Erythroblast (primary cell): ENCODE measurements around the gene TRAPPC12.

Experiments used
- GATA1 ChIP-seq: IDR thresholded peaks from 2 replicates; pipeline ENCODE4 v1.6.1; 2011; ENCODE audit warnings: low read depth, mild to moderate bottlenecking, control low read depth, low read length, moderate library complexity
- POLR2A ChIP-seq: IDR thresholded peaks from 2 replicates; pipeline ENCODE4 v1.6.1; 2011; ENCODE audit warnings: mild to moderate bottlenecking, low read length

GRCh38 chr2:3405876-3406275, 26.4 kb downstream of the TRAPPC12 start:
- TF ChIP-seq POLR2A (no peak), GATA1 (no peak)
